Measurements from ENCODE around the gene MNT. TPM values are rescaled to one million over a fixed set of nuclear protein-coding genes. Genes with fewer than 3 reads are reported as not detected.

Gene MNT
- total RNA-seq, 1 donor from 2014 or later = 41.0 TPM

- Mint-ChIP-seq H3K4me1 (ENCODE audit: low read depth, unreplicated experiment) (peaks cover 4% of the 10 kb centered on the region), H3K9me3 (ENCODE audit: unreplicated experiment) (no peaks in the 10 kb centered on the region), H3K27ac (ENCODE audit: unreplicated experiment) (no peak overlapping the region), H3K36me3 (ENCODE audit: unreplicated experiment) (no peaks in the 10 kb centered on the region), H3K27me3 (ENCODE audit: unreplicated experiment) (peaks cover 8% of the 10 kb centered on the region), H3K4me3 (ENCODE audit: unreplicated experiment) (no peak overlapping the region)
- no peak for DNase-seq
- no peak for TF ChIP-seq CTCF (IDR thresholded peaks at IDR 0.05; ENCODE audit: partially characterized antibody, unreplicated experiment)
Observed at GRCh38 chr17:2363851-2364762, 36.8 kb downstream of the MNT start.

- no peak overlapping the region for H3K4me3 Mint-ChIP-seq (ENCODE audit: unreplicated experiment)
- no peak overlapping the region for H3K27ac Mint-ChIP-seq (ENCODE audit: unreplicated experiment)
- no peaks in the 10 kb centered on the region for H3K36me3 Mint-ChIP-seq (ENCODE audit: unreplicated experiment)
Observed at GRCh38 chr17:2363318-2363717, 37.5 kb downstream of the MNT start.

GRCh38 chr17:2362881-2363280 lies 38.0 kb downstream of the MNT start:
- TF ChIP-seq CTCF (IDR thresholded peaks at IDR 0.05; ENCODE audit: partially characterized antibody, unreplicated experiment) = no peak
- peaks cover 4% of the 10 kb centered on the region for H3K4me1 Mint-ChIP-seq (ENCODE audit: low read depth, unreplicated experiment)
- peaks cover 5% of the 10 kb centered on the region for H3K27me3 Mint-ChIP-seq (ENCODE audit: unreplicated experiment)
- H3K9me3 Mint-ChIP-seq (ENCODE audit: unreplicated experiment) = no peaks in the 10 kb centered on the region
- H3K4me3 Mint-ChIP-seq (ENCODE audit: unreplicated experiment) = no peak overlapping the region
- H3K27ac Mint-ChIP-seq (ENCODE audit: unreplicated experiment) = no peak overlapping the region
- DNase-seq = peak; percentile 9
- H3K36me3 Mint-ChIP-seq (ENCODE audit: unreplicated experiment) = no peaks in the 10 kb centered on the region

More at GRCh38 chr17:2363318-2363717, 37.5 kb downstream of the MNT start:
- Mint-ChIP-seq H3K4me1 (ENCODE audit: low read depth, unreplicated experiment) (peaks cover 4% of the 10 kb centered on the region), H3K9me3 (ENCODE audit: unreplicated experiment) (no peaks in the 10 kb centered on the region), H3K27me3 (ENCODE audit: unreplicated experiment) (peaks cover 7% of the 10 kb centered on the region)
- no peak for TF ChIP-seq CTCF (IDR thresholded peaks at IDR 0.05; ENCODE audit: partially characterized antibody, unreplicated experiment)
- DNase-seq = peak; percentile 12

- TF ChIP-seq CTCF (IDR thresholded peaks at IDR 0.05; ENCODE audit: partially characterized antibody, unreplicated experiment) = no peak
- peaks cover 4% of the 10 kb centered on the region for H3K4me1 Mint-ChIP-seq (ENCODE audit: low read depth, unreplicated experiment)
- peak; percentile 9 for DNase-seq
- peaks cover 5% of the 10 kb centered on the region for H3K27me3 Mint-ChIP-seq (ENCODE audit: unreplicated experiment)
- peaks cover 3% of the 10 kb centered on the region for H3K9me3 Mint-ChIP-seq (ENCODE audit: unreplicated experiment)
- H3K36me3 Mint-ChIP-seq (ENCODE audit: unreplicated experiment) = no peaks in the 10 kb centered on the region
- no peak overlapping the region for H3K27ac Mint-ChIP-seq (ENCODE audit: unreplicated experiment)
- H3K4me3 Mint-ChIP-seq (ENCODE audit: unreplicated experiment) = no peak overlapping the region
Observed at GRCh38 chr17:2362416-2362815, 38.4 kb downstream of the MNT start.

- peaks cover 5% of the 10 kb centered on the region for H3K27me3 Mint-ChIP-seq (ENCODE audit: unreplicated experiment)
- DNase-seq = peak; percentile 11
- H3K9me3 Mint-ChIP-seq (ENCODE audit: unreplicated experiment) = peaks cover 3% of the 10 kb centered on the region
- no peak overlapping the region for H3K27ac Mint-ChIP-seq (ENCODE audit: unreplicated experiment)
- no peak for TF ChIP-seq CTCF (IDR thresholded peaks at IDR 0.05; ENCODE audit: partially characterized antibody, unreplicated experiment)
- H3K4me3 Mint-ChIP-seq (ENCODE audit: unreplicated experiment) = no peak overlapping the region
- H3K4me1 Mint-ChIP-seq (ENCODE audit: low read depth, unreplicated experiment) = peaks cover 4% of the 10 kb centered on the region
- no peaks in the 10 kb centered on the region for H3K36me3 Mint-ChIP-seq (ENCODE audit: unreplicated experiment)
Observed at GRCh38 chr17:2362016-2362415, 38.8 kb downstream of the MNT start.

Measured in glutamatergic neuron (in vitro differentiated cells).